Inflammatory macrophage treated with lipopolysaccharide for 1 hour (primary cell): ENCODE measurements around the gene LIMK1.
"Not testable (repeated sequence)": the region's sequence is repeated elsewhere in the genome, so short reads cannot be mapped to it uniquely, and the experiment has no call there.

Source experiments
- DNase-seq, 2 donors: peaks; one replicate each; pipeline ENCODE4 v3.0.0-alpha.2; 2020 to 2022

Gene LIMK1

GRCh38 chr7:74084722-74085578, 1.3 kb downstream of the LIMK1 start:
- DNase-seq, result no peak

- DNase-seq, result no peak
Observed at GRCh38 chr7:74087791-74088453, 4.3 kb downstream of the LIMK1 start.

- peak in 1 of 2 donors; percentile 17 for DNase-seq
Observed at GRCh38 chr7:74092321-74092963, 8.8 kb downstream of the LIMK1 start.

GRCh38 chr7:74092964-74093471, 9.4 kb downstream of the LIMK1 start:
- DNase-seq, result peak; percentile 79 to 89

- DNase-seq, result no peak
Observed at GRCh38 chr7:74093671-74094223, 10.1 kb downstream of the LIMK1 start.

GRCh38 chr7:74094224-74095101, 10.9 kb downstream of the LIMK1 start:
- DNase-seq, result peak; percentile 91 to 98

GRCh38 chr7:74095135-74095534, 11.5 kb downstream of the LIMK1 start:
- DNase-seq, result no peak

- DNase-seq, result peak; percentile 75 to 94
Observed at GRCh38 chr7:74097937-74098614, 14.5 kb downstream of the LIMK1 start.

- no peak for DNase-seq
Observed at GRCh38 chr7:74099031-74099430, 15.4 kb downstream of the LIMK1 start.

GRCh38 chr7:74101061-74101681, 17.6 kb downstream of the LIMK1 start:
- DNase-seq, result peak in 1 of 2 donors; percentile 32

GRCh38 chr7:74103219-74103772, 19.7 kb downstream of the LIMK1 start:
- no peak for DNase-seq

- DNase-seq, result no peak
Observed at GRCh38 chr7:74104702-74105101, 21.1 kb downstream of the LIMK1 start.

GRCh38 chr7:74105992-74106391, 22.4 kb downstream of the LIMK1 start:
- no peak for DNase-seq

GRCh38 chr7:74106846-74107245, 23.2 kb downstream of the LIMK1 start:
- no peak for DNase-seq

GRCh38 chr7:74115326-74115725, 31.7 kb downstream of the LIMK1 start:
- DNase-seq, result no peak

GRCh38 chr7:74116356-74116755, 32.8 kb downstream of the LIMK1 start:
- no peak for DNase-seq

- DNase-seq, result no peak
Observed at GRCh38 chr7:74119831-74120230, 36.2 kb downstream of the LIMK1 start.

GRCh38 chr7:74121401-74122249, 38.0 kb downstream of the LIMK1 start:
- no peak for DNase-seq

GRCh38 chr7:74123892-74124291, 40.3 kb downstream of the LIMK1 start:
- DNase-seq, result not testable (repeated sequence)
